ENCODE data around the gene STRN4. TPM values are rescaled to one million over a fixed set of nuclear protein-coding genes. Genes with fewer than 3 reads are reported as not detected.
A peak's percentile ranks its signal among the peaks of the same experiment; 100 is the strongest.
"Not testable (repeated sequence)": the region's sequence is repeated elsewhere in the genome, so short reads cannot be mapped to it uniquely, and the experiment has no call there.

Gene STRN4
- total RNA-seq, 1 donor from 2014 or later = 151 TPM

- peaks cover 8% of the 10 kb centered on the region in 2 donors for H3K36me3 ChIP-seq
- peak overlapping the region; percentile 87 to 89 for H3K27ac ChIP-seq
- peaks cover 5 to 18% of the 10 kb centered on the region in 2 donors for H3K4me1 ChIP-seq
- H3K27me3 ChIP-seq = no peaks in the 10 kb centered on the region
- DNase-seq (ENCODE audit: low spot score in 2 of 2) = no peak
- no peak for TF ChIP-seq CTCF (IDR thresholded peaks at IDR 0.05)
- peak overlapping the region; percentile 73 to 82 for H3K4me3 ChIP-seq
- intact Hi-C loops (cut with DNase I) = no loop called here
- no peaks in the 10 kb centered on the region for H3K9me3 ChIP-seq
Observed at GRCh38 chr19:46715620-46715974, 30.7 kb downstream of the STRN4 start.

GRCh38 chr19:46714444-46715106 lies 31.7 kb downstream of the STRN4 start:
- Histone ChIP-seq H3K9me3 (no peaks in the 10 kb centered on the region), H3K4me1 (peaks cover 5 to 18% of the 10 kb centered on the region in 2 donors), H3K4me3 (peak overlapping the region; percentile 76 to 82), H3K27me3 (no peaks in the 10 kb centered on the region), H3K36me3 (peaks cover 4 to 9% of the 10 kb centered on the region in 2 donors), H3K27ac (peak overlapping the region; percentile 87 to 89)
- TF ChIP-seq CTCF (IDR thresholded peaks at IDR 0.05) = no peak
- no peak for DNase-seq (ENCODE audit: low spot score in 2 of 2)
- intact Hi-C loops (cut with DNase I) = no loop called here

- TF ChIP-seq CTCF (IDR thresholded peaks at IDR 0.05) = no peak
- intact Hi-C loops (cut with DNase I) = no loop called here
- Histone ChIP-seq H3K4me3 (peak overlapping the region; percentile 76 to 82), H3K27me3 (no peaks in the 10 kb centered on the region), H3K4me1 (peaks cover 5 to 18% of the 10 kb centered on the region in 2 donors), H3K9me3 (no peaks in the 10 kb centered on the region), H3K36me3 (peaks cover 11 to 14% of the 10 kb centered on the region in 2 donors), H3K27ac (peak overlapping the region; percentile 87 to 89)
- peak; percentile 73 to 95 for DNase-seq (ENCODE audit: low spot score in 2 of 2)
Observed at GRCh38 chr19:46713781-46714443, 32.3 kb downstream of the STRN4 start.

- H3K4me3 ChIP-seq; DNase-seq (ENCODE audit: low spot score in 2 of 2); H3K27me3 ChIP-seq; intact Hi-C loops (cut with DNase I); H3K9me3 ChIP-seq: not testable (repeated sequence)
- Histone ChIP-seq H3K27ac (peak overlapping the region; percentile 87 to 89), H3K36me3 (peaks cover 11 to 17% of the 10 kb centered on the region in 2 donors), H3K4me1 (peaks cover 5 to 16% of the 10 kb centered on the region in 2 donors)
Observed at GRCh38 chr19:46712768-46713338, 33.4 kb downstream of the STRN4 start.

- TF ChIP-seq CTCF (IDR thresholded peaks at IDR 0.05) = no peak
- Histone ChIP-seq H3K36me3 (peaks cover 11 to 35% of the 10 kb centered on the region in 2 donors), H3K4me1 (peaks cover 4 to 9% of the 10 kb centered on the region in 2 donors), H3K27me3 (no peaks in the 10 kb centered on the region), H3K9me3 (no peaks in the 10 kb centered on the region), H3K4me3 (no peak overlapping the region), H3K27ac (no peak overlapping the region)
- intact Hi-C loops (cut with DNase I) = no loop called here
- no peak for DNase-seq (ENCODE audit: low spot score in 2 of 2)
Observed at GRCh38 chr19:46710687-46711086, 35.6 kb downstream of the STRN4 start.
